ENCODE results near the gene MFF. TPM values are rescaled to one million over a fixed set of nuclear protein-coding genes. Genes with fewer than 3 reads are reported as not detected.

The MFF gene
- total RNA-seq, 1 donor from 2014 or later: 159 TPM

DNA sequence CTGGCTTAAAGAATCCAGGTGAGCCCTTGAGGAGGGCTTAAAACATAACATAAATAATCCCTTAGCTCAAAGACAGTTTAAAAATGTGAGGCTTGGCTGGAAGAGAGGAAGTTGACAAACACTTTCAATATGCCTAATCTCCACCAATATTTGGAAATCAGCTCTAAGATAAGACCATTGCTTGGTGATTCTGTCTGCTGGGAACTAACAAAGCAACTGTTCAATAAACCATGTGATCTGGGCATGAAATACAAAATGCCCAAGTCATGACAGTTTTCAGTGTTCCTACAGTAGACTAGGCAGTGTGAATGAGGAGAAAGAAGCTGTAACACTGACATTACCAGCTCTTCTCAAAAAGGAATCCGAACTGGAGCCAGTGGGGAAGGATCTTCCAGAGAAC, 10.7 kb downstream of the MFF start:
- TF ChIP-seq EZH2phosphoT487 (IDR thresholded peaks at IDR 0.05) (no peak), EZH2 (IDR thresholded peaks at IDR 0.05) (no peak)
- TF ChIP-seq, protein P1, sequence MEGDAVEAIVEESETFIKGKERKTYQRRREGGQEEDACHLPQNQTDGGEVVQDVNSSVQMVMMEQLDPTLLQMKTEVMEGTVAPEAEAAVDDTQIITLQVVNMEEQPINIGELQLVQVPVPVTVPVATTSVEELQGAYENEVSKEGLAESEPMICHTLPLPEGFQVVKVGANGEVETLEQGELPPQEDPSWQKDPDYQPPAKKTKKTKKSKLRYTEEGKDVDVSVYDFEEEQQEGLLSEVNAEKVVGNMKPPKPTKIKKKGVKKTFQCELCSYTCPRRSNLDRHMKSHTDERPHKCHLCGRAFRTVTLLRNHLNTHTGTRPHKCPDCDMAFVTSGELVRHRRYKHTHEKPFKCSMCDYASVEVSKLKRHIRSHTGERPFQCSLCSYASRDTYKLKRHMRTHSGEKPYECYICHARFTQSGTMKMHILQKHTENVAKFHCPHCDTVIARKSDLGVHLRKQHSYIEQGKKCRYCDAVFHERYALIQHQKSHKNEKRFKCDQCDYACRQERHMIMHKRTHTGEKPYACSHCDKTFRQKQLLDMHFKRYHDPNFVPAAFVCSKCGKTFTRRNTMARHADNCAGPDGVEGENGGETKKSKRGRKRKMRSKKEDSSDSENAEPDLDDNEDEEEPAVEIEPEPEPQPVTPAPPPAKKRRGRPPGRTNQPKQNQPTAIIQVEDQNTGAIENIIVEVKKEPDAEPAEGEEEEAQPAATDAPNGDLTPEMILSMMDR (IDR thresholded peaks at IDR 0.05): no peak
- Histone ChIP-seq H3K4me2 (no peak overlapping the region), H3F3A (ENCODE audit: low read depth) (no peaks in the 10 kb centered on the region), H2AFZ (replicated peaks) (no peak overlapping the region), H3K36me3 (peaks cover 13% of the 10 kb centered on the region), H3K27me3 (no peaks in the 10 kb centered on the region), H3K4me1 (no peaks in the 10 kb centered on the region), H3K9me3 (ENCODE audit: low read depth) (no peaks in the 10 kb centered on the region), H3K4me3 (no peak overlapping the region), H3K79me2 (ENCODE audit: low read depth) (peaks cover 10% of the 10 kb centered on the region), H3K9ac (no peak overlapping the region), H4K20me1 (ENCODE audit: low read depth) (no peaks in the 10 kb centered on the region), H3K27ac (no peak overlapping the region)
- Mint-ChIP-seq H3K4me3 (no peak overlapping the region), H3K27me3 (ENCODE audit: insufficient read depth, low read depth) (no peaks in the 10 kb centered on the region), H3K9me3 (no peaks in the 10 kb centered on the region), H3K36me3 (peaks cover 43% of the 10 kb centered on the region), H3K4me1 (no peaks in the 10 kb centered on the region), H3K27ac (no peak overlapping the region)
- DNase-seq (ENCODE audit: low spot score): no peak

DNA sequence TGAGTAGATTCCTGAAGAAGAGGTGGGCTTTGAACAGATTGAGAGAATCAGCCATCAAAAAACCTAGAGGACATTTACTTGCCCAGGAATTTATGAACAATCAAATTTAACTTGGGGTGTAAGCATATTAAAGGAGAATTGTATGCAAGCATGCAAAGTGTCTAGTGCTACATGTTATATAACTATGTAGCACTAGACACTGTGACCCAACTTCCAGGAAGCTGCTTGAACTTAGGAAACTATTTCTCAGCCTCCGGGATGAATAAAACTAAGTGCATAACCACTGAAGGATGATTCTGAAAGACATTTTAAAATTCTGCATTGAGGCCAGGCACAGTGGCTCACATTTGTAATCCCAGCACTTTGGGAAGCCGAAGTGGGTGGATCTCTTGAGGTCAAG, 12.4 kb downstream of the MFF start:
- Histone ChIP-seq H3K27me3 (no peaks in the 10 kb centered on the region), H3K36me3 (peaks cover 24% of the 10 kb centered on the region), H3K9me3 (ENCODE audit: low read depth) (no peaks in the 10 kb centered on the region), H3K27ac (no peak overlapping the region), H3K4me2 (no peak overlapping the region), H3K9ac (no peak overlapping the region), H3K4me3 (no peak overlapping the region), H3K79me2 (ENCODE audit: low read depth) (no peaks in the 10 kb centered on the region), H4K20me1 (ENCODE audit: low read depth) (no peaks in the 10 kb centered on the region), H2AFZ (replicated peaks) (no peak overlapping the region), H3K4me1 (no peaks in the 10 kb centered on the region), H3F3A (ENCODE audit: low read depth) (no peaks in the 10 kb centered on the region)
- Mint-ChIP-seq H3K27ac (no peak overlapping the region), H3K36me3 (peaks cover 32% of the 10 kb centered on the region), H3K27me3 (ENCODE audit: insufficient read depth, low read depth) (no peaks in the 10 kb centered on the region), H3K4me3 (no peak overlapping the region), H3K4me1 (no peaks in the 10 kb centered on the region), H3K9me3 (no peaks in the 10 kb centered on the region)
- no peak for DNase-seq (ENCODE audit: low spot score)
- TF ChIP-seq, protein P1 (IDR thresholded peaks at IDR 0.05): no peak
- TF ChIP-seq EZH2phosphoT487 (IDR thresholded peaks at IDR 0.05): no peak
- TF ChIP-seq EZH2 (IDR thresholded peaks at IDR 0.05): no peak

DNA sequence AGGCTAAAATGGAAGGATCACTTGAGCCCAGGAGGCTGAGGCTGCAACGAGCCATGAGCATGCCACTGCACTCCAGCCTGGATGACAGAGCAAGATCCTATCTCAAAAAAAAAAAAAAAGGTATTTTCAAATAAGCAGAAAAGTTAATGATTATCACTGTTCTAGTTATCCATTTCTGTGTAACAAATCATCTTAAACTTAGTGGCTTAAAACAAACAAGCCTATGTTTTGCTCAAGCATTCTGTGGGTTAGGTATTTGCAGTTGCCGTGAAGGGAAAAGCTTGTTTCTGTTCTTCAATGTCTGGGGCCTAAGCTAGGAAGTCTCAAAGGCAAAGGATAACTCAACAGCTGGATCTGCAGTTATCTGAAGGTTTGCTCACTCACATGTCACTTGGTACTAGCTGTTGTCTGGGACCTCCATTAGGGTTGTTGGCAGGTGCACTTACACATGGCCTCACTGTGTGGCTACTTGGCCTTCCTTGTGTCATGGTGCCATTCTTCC, 14.1 kb downstream of the MFF start:
- Histone ChIP-seq H3F3A (ENCODE audit: low read depth) (no peaks in the 10 kb centered on the region), H3K9ac (no peak overlapping the region), H3K27me3 (no peaks in the 10 kb centered on the region), H4K20me1 (ENCODE audit: low read depth) (no peaks in the 10 kb centered on the region), H3K4me3 (no peak overlapping the region), H3K4me1 (no peaks in the 10 kb centered on the region), H2AFZ (replicated peaks) (no peak overlapping the region), H3K4me2 (no peak overlapping the region), H3K9me3 (ENCODE audit: low read depth) (no peaks in the 10 kb centered on the region), H3K79me2 (ENCODE audit: low read depth) (no peaks in the 10 kb centered on the region), H3K27ac (no peak overlapping the region), H3K36me3 (peaks cover 22% of the 10 kb centered on the region)
- Mint-ChIP-seq H3K36me3 (peaks cover 19% of the 10 kb centered on the region), H3K4me3 (no peak overlapping the region), H3K4me1 (no peaks in the 10 kb centered on the region), H3K27me3 (ENCODE audit: insufficient read depth, low read depth) (no peaks in the 10 kb centered on the region), H3K9me3 (no peaks in the 10 kb centered on the region), H3K27ac (no peak overlapping the region)
- DNase-seq (ENCODE audit: low spot score): no peak
- TF ChIP-seq, protein P1 (IDR thresholded peaks at IDR 0.05): no peak
- TF ChIP-seq EZH2 (IDR thresholded peaks at IDR 0.05) (no peak), EZH2phosphoT487 (IDR thresholded peaks at IDR 0.05) (no peak)

Data from neural progenitor cell (in vitro differentiated cells).